NCI-H2196 treated with DMSO at 0.1 percent for 48 hours (cell line): ENCODE measurements around the gene ELMO1.

Experiments used
- DNase-seq: peaks from one replicate; lab custom pipeline; 2025; ENCODE audit not compliant: unreplicated experiment; lab: John Stamatoyannopoulos, UW

The ELMO1 gene

DNA sequence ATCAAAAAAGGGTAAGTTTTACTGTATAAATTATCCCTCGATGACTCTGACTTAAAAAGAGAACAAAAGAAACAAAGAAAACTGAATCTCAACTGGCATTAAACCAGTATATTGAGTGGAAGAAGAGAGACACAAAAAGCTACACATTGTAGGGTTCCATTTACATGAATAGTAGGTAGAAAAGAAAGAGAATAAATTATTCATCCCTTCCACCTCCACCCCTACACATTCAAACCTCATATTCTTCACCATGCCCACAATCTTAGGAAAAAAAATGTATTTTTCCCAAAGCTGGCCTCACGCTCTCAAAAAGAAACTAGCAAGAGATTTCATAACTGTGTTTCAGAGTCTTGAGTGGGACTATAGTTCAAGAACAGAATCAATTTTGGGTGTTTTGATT lies 377.5 kb downstream of the ELMO1 start:
- no peak for DNase-seq

- no peak for DNase-seq
These were observed 378.2 kb downstream of the ELMO1 start for GRCh38 chr7:37070471-37070870.

DNA sequence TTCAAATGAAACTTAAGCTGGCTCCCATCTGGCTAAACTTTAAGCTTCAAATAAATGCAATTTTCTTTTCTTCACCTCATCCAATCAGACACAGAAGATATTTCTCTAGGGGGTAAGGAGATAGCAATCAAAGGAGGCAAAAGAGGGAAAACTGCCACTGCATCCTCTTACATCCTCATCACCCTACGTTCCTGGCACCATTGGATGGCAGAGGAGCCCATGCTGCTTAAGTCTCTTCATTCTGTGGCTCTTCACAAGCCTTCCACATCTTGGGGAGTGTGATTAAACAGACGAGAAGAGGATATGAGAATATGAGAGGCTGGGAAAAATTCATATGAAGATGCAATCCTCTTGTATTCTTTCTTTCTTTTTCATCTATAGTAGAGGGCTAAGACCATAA lies 378.6 kb downstream of the ELMO1 start:
- DNase-seq: no peak

DNA sequence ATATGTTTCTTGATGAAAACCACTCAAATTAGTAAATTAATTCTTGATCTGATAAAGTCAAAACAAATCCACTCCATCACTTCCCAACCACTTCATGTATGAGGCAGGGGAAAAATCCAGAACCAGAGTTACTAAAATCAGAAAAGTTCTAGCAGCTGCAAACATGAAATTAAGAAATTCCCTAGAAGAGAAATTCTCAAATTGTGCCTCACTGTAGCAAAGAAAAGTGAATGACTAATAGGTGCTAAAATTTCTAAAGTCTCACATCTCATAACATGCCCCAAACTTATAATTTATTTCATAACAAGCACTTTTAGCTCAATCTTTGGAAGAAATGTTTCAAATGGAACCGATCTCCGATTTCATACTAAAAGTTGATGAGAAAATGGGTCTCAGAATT lies 379.3 kb downstream of the ELMO1 start:
- no peak for DNase-seq

DNA sequence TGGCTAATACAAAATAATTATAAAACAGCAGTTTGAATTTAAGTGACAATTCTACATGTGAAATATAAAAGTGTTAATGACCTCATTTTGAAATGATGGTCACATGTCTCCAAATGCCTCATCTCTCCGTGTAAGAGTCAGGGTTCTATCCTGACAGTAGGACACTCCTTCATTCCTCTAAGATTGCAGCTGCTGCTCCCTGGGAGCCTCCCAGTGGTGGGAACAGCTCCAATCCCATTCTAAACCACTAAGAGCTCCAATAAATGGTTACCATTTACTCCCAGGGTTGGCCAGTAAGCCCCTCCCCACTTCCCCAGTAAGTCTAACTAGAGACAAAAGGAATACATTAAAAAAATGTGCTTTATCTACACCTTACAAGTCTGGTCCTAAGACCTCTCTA lies 379.8 kb downstream of the ELMO1 start:
- DNase-seq: no peak

DNA sequence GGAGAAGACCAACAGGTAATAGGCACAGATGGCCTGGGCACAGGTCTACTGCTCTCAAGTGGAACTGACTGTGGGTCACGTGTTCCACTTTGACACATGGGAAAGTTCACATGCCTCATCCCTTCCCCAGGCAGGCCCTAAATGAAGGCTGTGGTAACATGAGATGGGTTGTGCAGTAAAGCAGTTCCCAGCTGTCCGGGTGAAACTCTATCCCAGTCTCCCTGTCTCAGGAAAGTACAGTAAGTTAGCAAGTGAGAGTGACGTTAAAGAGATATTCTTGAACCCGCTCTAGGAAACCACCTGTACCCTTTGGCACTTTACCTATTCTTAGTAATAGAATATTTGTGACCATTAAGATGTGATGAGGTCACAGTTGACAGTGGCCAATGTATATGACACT lies 380.6 kb downstream of the ELMO1 start:
- DNase-seq: no peak

- no peak for DNase-seq
These were observed 382.8 kb downstream of the ELMO1 start for GRCh38 chr7:37065779-37066271.

- DNase-seq: no peak
These were observed 386.2 kb downstream of the ELMO1 start for GRCh38 chr7:37062560-37062859.

DNA sequence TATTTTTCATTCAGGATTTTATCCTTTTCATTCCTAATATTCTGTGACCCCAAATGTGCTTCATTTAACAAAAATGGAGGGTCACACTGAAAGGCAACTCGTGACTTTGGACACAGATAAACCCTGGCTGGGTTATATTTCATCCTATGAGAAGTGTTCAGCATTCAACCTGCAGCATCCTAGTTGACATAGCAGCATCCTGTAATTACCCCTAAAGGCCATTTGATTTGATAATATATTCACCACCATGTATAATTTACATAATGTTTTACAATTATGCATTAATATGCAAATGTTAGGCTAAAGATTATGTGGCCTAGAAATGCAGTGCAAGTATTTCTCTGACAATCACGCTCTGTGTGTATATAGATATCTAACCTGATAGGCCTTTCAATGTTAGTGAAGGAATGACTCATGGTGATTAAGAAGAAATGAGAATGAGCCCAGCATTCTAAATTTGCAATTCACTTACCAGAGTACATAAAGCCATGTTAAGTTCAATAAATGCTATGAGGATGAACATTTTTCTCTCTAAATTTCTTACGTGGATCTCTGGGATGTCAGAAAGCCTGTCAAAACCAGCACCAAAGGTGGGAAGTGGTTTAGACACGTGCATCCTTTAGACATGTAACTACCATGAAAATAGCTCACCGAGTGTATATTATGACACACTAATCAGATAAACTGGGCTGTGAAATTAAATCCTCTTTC lies 386.7 kb downstream of the ELMO1 start:
- no peak for DNase-seq

- DNase-seq: no peak
These were observed 392.3 kb downstream of the ELMO1 start for GRCh38 chr7:37056234-37056912.

DNA sequence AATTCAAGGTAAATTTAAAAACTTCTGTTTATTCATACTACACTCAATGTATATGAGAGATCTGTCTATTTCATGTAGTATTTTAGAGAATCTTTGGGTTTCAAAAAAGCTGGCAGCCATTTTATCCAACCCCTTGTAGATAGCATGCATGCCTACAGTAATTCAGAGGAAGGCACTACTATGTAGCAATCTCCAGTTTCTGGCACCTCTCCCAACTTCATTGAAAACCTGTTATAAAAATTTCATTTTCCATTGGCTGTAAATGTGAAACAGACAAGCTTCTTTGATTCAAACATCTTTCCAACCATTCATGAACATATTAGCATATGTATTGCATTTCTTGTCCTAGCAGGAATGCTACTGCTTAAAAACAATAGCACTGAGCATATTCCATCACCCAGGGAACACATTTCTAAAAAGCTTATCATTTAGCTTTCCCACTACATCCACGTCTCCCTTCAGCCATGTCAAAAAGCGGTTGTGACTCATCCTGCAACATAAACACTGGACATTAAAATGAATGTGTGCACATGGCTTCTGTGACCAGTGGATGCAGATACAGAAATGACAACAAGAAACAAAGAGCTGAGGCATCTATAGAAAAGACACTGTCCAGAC lies 393.9 kb downstream of the ELMO1 start:
- no peak for DNase-seq

DNA sequence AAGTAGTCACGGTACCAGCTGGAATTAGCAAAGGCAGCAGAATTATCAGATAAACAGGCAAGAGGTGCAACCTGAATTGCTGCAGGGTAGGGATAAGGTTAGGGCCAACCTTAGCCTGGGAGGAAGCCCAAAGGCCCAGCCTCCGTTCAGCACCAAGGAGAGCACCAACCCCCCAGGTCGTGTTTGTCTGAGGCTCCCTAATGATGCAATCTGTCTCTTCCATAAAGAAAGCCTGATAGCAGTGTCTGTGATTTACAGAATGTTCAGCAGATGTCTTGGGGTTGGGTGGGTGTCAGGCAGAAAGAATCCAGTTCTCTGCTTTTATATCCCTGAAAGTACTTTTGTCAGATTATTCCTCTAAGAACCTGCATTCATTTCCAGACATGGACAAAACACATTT lies 396.0 kb downstream of the ELMO1 start:
- no peak for DNase-seq

DNA sequence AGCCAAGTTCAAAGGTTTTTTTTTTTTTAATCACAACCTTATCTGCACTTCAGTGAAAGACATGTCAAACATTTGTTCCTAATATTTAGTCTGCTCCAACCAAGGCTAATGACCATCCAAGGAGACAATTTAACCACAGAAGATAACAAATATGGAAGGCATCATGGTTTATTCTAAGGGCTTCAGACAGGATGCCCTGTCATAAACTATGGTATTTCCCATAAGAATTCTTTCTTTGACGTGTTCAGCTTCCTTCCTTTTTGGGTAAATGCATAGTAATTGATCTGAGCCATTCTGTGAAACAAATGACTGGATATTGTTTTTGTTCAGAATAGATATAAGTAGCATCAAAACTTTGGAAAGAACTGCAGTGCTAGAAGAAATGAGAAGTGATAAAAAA lies 397.9 kb downstream of the ELMO1 start:
- no peak for DNase-seq

DNA sequence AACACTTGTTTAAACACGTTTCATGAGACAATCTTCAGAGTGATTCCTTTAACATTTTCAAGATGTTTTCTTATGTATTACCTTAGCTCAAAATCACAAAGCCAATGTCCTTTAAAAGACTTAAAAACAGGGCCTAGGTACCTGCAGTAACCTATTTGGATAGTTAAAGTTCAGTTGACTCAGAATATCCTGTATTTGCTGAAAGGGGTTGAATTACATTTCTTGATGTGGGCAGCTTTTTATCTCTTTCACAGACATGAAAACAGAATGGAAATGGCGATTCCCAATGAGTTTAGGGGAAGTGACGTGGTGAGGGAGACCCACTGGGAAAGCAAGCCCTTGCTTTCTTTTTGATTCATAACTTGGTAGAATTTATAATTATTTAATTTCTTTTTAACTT lies 400.0 kb downstream of the ELMO1 start:
- DNase-seq: no peak

- no peak for DNase-seq
These were observed 401.4 kb downstream of the ELMO1 start for GRCh38 chr7:37047260-37047659.

DNA sequence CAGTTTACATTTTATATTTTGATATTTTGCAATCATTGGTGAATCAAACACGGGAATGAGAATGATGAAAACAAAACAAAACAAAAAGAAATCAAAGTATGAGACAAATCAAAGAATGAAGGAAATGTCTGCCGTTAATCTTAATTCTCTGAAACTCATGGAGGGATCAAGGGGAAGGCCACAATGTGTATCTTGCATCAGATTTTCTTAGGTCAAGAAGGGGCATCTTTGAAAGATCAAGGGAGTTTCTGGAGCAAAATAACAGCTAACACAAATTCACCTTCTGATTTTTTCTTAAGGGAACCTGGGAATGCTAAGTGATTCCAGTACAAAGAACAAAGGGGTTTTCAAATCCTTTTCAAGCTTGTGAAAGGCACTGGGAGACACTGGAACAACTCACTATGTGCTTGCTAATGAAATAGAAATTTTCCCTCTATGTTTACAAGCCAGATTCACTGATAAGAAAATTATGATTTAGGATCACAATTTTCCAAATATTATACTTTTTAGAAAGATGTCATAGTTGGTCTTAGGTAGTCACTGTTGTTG lies 402.1 kb downstream of the ELMO1 start:
- DNase-seq: no peak

DNA sequence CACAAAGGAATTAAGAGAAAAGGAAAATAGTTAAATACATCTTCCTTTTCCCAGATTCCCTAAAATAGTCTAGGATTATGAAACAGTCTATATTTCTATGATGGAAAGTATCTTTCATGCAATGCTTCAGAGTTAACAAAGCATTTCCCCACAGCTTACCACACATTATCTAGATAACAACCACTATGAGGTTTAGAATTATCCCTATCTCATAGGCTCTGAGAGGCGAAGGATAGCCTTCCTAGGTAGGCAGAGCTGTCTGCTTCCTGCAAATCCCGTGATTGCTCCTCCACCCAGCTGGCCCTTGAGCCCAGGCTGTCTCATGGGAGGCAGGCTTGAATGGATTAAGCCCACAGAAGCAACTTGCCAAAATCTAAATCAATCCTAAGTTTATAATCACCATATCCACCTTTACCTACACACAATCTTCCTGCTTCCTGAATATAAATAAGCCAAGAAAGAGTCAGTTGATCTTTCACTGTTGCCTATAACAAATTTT lies 402.9 kb downstream of the ELMO1 start:
- DNase-seq: no peak

- DNase-seq: no peak
These were observed 407.2 kb downstream of the ELMO1 start for GRCh38 chr7:37041461-37041860.

- no peak for DNase-seq
These were observed 408.3 kb downstream of the ELMO1 start for GRCh38 chr7:37040330-37040729.

- no peak for DNase-seq
These were observed 409.4 kb downstream of the ELMO1 start for GRCh38 chr7:37039131-37039749.

- no peak for DNase-seq
These were observed 410.0 kb downstream of the ELMO1 start for GRCh38 chr7:37038706-37039105.

GRCh38 chr7:37037286-37037685 lies 411.4 kb downstream of the ELMO1 start:
- DNase-seq: no peak
